22Rv1 (cell line): Measurements from ENCODE around the gene AXIN2.

Experiments
- H3K27ac ChIP-seq: fragments of 450-650 bp; 2 replicates; pipeline ENCODE4 v1.5.1; 2017
- CTCF ChIP-seq: fragments of 450-650 bp; IDR thresholded peaks from 2 replicates; pipeline ENCODE4 v1.5.1; 2017; ENCODE audit warnings: mild to moderate bottlenecking
- ZFX ChIP-seq: fragments of 450-650 bp; IDR thresholded peaks from 2 replicates; pipeline ENCODE4 v1.6.1; 2017; ENCODE audit warnings: antibody characterized with exemption, borderline replicate concordance

AXIN2 gene

GRCh38 chr17:65561452-65562205, at the start of gene AXIN2:
TSS of gene AXIN2 (minus strand) at chr17:65561648. CDS start at chr17:65558620, 3,028 bp downstream.
- H3K27ac ChIP-seq = peak within 1 kb of the TSS; percentile 88
- peak; percentile 18; the same call in 1 of the 2 replicates for TF ChIP-seq CTCF
- no peak for TF ChIP-seq ZFX

GRCh38 chr17:65609749-65610148, 48.3 kb upstream of the AXIN2 start:
- TF ChIP-seq ZFX = no peak
- TF ChIP-seq CTCF = no peak
- H3K27ac ChIP-seq = peak overlapping the region; percentile 45

GRCh38 chr17:65609286-65609685, 47.8 kb upstream of the AXIN2 start:
- H3K27ac ChIP-seq = peak overlapping the region; percentile 45
- TF ChIP-seq ZFX (no peak), CTCF (no peak)

- H3K27ac ChIP-seq = no peak overlapping the region
- TF ChIP-seq ZFX (no peak), CTCF (no peak)
Measured at GRCh38 chr17:65604070-65604469, 42.6 kb upstream of the AXIN2 start.

GRCh38 chr17:65601881-65602280, 40.4 kb upstream of the AXIN2 start:
- no peak overlapping the region for H3K27ac ChIP-seq
- TF ChIP-seq CTCF (no peak), ZFX (no peak)

- no peak overlapping the region for H3K27ac ChIP-seq
- TF ChIP-seq CTCF = no peak
- no peak for TF ChIP-seq ZFX
Measured at GRCh38 chr17:65601145-65601544, 39.7 kb upstream of the AXIN2 start.

- no peak for TF ChIP-seq CTCF
- no peak overlapping the region for H3K27ac ChIP-seq
Measured at GRCh38 chr17:65600518-65600917, 39.1 kb upstream of the AXIN2 start.
